GM12872 (cell line): ENCODE measurements around the gene LMOD1.

Experiments used
- CTCF ChIP-seq: IDR thresholded peaks from 3 replicates; pipeline ENCODE4 v1.5.1; 2011; ENCODE audit warnings: low read depth, mild to moderate bottlenecking, low read length, moderate library complexity; ENCODE audit not compliant: insufficient read depth

The LMOD1 gene

GRCh38 chr1:201944639-201945038, 1.7 kb downstream of the LMOD1 start:
- no peak for TF ChIP-seq CTCF

GRCh38 chr1:201944002-201944401, 2.3 kb downstream of the LMOD1 start:
- TF ChIP-seq CTCF, result no peak

GRCh38 chr1:201942129-201942495, 4.2 kb downstream of the LMOD1 start:
- TF ChIP-seq CTCF, result no peak

- TF ChIP-seq CTCF, result no peak
Observed at GRCh38 chr1:201941420-201942128, 4.8 kb downstream of the LMOD1 start.

GRCh38 chr1:201939574-201939973, 6.8 kb downstream of the LMOD1 start:
- TF ChIP-seq CTCF, result no peak

- TF ChIP-seq CTCF, result no peak
Observed at GRCh38 chr1:201939148-201939547, 7.2 kb downstream of the LMOD1 start.

- no peak for TF ChIP-seq CTCF
Observed at GRCh38 chr1:201938440-201939035, 7.8 kb downstream of the LMOD1 start.
